Activated gamma-delta T cell treated with anti-CD3 and anti-CD28 coated beads, Interleukin-2, amount 50 U/mL, for 16 hours (primary cell): ENCODE results near the gene C1orf167.

ENCODE experiments used
- DNase-seq: peaks from one replicate; pipeline ENCODE4 v3.0.0-alpha.2; 2020; ENCODE audit warnings: low read depth

The C1orf167 gene

DNA sequence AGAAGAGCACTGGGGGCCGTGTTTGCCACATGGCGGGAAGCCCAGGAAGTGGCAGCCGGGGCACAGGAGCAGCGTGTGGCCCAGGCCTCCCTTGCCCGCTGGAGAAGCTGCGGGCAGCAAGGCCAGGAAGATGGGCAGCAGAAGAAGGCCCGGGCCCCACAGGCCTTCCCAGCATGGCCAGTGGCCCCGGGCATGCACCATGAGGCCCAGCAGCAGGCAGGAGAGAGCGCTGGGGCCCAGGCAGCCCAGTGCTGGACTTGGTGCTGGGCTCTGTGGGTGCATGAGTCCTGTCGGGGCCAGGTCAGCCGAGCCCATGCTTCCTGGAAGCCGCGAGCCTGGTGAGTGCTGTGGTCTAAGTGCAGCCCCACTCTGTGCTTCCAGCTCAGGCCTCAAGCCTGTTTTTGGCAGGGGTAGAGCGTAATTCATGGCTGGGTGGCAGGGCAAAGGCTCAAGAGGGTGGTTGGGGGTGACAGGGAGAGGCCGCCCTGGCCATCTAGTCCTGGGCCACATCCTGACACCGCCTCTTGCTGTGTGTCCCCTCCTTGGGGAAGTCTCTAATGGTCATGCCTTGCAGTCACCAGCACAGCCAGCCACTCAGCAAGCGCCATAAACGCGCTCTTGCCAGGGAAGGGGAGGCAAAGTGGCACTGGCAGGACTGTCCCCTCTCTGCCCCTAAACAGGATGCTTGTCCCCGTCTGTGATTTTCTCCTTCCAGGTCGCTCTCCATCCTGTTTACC, 22.4 kb downstream of the C1orf167 start:
- DNase-seq = no peak

GRCh38 chr1:11784993-11785769, 23.2 kb downstream of the C1orf167 start:
- peak; percentile 22 for DNase-seq

- DNase-seq = no peak
These were observed 24.2 kb downstream of the C1orf167 start for GRCh38 chr1:11786168-11786567.

GRCh38 chr1:11787251-11787803, 25.3 kb downstream of the C1orf167 start:
- DNase-seq = no peak

DNA sequence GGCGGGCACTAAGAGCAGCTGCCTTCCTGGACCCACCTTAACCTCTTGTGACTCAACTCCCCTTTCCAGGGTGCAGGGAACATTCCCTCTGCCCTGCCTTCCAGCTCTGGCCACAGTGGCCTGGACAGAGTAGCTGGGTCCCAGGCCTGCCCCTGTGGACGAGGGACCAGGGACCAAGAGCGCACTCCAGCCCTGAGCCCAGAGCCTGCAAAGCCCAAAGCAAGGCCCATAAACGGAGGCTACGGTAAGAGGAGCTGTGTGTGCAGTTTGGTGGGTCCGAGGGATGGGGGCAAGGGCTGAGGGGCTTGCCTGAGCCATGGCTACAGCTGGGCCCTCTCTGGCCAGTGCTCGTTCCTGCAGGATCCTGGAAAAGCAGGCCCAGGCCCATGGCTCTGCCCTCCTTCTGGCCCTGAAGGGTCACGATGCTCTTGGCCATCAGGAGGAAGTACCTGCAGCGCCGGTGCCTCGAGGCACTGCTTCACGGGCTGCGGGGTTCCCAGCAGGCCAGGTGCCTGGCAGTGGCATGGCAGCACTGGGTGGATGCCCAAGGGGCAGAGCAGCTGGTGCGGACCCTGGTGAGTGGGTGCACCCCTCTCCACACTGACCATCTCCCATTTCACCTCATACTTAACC, 25.9 kb downstream of the C1orf167 start:
- DNase-seq = no peak

DNA sequence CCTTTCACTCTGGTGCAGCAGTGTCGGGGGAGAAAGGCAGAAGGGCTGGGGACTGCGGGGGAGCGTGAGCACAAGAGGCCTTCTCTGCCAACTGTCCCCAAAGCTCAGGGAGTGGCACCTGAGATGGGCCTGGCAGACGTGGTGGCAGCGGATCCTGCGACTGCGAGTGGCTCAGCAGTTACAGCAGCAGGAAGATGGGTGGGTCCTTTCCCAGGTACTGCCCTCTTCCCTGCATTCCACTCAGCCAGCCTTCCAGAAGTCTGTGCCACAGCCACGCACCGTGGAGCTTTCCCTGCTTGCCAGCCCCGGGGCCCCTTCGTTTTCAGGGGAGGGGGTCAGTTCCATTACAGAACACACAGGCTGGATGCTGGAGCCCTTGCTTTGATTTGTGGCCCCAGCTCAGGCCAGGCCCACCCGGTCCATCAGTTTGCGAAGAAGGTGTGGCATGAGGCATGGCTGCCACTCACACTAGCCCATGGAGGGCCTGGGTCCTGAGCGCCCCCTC, 26.6 kb downstream of the C1orf167 start:
- DNase-seq = no peak

DNA sequence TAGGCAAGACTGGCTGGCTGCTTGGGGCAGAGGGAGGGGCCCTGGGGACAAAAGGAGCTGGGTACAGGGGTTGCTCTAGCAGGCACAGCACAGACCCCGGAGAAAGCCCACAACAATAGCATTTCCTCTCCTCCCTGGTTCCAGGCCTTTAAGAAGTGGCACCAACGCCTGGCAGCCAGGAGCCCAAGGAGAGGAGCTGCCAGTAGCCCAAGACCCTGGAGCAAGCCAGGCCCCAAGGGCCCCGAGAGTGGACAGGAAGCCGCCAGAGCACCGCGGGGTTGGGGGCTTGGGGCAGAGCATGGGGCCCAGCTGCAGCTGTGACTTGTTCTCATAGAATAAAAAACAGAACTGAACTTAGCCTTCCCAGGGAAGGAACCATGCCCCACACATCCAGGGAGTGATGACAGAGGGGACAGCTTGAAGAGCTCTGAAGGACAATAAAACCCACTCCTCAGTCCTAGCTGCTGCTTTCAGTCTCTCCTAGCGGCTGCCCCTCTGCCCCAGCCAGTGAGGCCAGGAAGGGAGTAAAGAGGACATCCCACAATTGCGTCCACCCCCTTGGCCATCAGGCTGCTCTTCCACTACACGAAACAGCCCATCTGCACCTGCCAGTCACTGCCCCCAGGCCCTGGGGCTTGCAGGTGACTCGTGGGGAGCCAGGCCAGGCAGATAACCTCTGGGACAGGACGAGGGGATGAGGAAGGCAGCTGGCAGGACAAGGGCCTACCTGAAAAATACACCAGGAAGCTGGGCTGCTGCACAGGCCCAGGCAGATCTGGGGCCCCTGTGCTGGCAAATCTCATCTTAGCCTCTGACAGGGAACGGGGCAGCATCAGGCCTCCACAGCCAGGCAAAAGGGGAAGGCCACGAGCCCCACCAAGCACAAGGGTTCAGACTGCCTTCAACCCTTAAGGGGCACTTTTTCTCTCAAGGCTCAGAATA, 27.4 kb downstream of the C1orf167 start:
- DNase-seq = no peak

GRCh38 chr1:11790101-11790879, 28.3 kb downstream of the C1orf167 start:
- DNase-seq = no peak

DNA sequence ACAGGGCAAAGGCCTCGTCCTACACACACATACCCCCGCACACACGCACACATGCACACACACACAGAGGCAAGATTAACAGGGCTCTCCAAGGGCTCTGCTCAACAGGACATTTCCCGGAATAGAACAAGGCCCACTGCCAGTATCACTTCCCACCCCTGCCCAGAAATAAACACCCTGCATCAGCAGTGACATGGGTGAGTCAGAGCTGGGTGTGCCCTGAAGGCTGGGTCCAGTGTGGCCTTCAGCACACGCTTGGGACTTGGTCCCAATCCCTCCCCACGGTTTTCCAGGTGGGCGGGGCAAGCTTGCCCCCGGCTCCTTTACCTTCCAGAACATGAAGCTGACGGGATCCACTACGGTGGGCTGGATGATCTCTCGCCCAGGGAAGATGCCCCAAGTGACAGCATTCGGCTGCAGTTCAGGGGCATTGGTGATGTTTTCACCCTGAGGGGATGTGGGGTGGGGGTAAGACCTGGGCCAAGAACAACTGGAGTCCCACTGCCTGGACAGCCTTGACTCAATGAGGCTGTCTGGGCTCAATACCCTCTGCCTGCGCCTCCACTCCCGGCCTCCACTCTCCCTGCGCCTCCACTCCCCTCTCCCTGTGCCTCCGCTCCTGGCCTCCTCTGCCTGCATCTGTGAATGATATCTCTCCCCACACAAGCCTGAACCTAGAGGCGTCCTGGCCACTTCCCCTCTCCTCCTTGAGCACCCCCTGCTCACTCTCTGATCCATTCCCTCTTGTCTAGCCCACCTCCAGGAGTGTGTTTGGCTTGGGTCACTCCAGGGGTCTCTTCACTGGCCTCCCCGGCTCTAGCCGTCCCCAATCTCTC, 29.1 kb downstream of the C1orf167 start:
- no peak for DNase-seq

- no peak for DNase-seq
These were observed 30.1 kb downstream of the C1orf167 start for GRCh38 chr1:11792106-11792505.

- no peak for DNase-seq
These were observed 31.8 kb downstream of the C1orf167 start for GRCh38 chr1:11793819-11794218.

DNA sequence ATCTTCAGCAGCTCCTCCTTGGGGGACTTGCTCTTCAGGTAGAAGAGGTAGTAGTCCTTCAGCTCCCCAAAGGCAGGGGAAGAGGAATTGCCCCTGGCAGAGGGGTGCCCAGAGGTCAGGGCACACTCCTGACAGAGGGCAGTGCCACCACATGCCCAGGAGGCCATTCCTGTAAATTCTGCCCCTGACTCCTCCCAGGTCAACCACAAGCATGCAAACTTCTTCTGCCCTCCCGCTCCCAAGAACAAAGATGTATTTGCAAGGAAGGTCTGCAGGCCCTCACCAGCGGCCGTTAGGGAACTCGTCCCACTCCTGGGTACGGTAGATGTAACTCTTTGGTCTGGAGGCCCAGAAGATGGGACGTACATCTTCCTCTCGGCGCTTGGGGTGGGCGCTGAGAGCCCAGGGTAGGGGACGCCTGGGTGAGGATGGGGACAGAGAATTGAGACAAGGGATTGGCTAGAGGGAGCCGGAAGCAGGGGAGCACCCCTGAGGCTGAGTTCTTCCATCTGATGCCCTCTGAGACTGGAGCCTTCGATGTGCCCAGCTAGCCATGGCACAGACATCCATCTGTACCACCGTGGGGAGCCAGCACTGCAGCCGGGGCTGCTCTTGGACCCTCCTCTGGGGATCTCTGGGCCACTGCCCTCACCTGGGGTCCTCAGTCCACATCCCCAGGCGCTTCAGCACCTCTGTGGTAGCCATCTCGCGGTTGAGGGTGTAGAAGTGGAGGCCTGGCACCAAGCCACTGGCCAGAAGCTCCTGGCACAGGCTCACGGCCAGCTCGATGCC, 32.6 kb downstream of the C1orf167 start:
- DNase-seq = no peak

DNA sequence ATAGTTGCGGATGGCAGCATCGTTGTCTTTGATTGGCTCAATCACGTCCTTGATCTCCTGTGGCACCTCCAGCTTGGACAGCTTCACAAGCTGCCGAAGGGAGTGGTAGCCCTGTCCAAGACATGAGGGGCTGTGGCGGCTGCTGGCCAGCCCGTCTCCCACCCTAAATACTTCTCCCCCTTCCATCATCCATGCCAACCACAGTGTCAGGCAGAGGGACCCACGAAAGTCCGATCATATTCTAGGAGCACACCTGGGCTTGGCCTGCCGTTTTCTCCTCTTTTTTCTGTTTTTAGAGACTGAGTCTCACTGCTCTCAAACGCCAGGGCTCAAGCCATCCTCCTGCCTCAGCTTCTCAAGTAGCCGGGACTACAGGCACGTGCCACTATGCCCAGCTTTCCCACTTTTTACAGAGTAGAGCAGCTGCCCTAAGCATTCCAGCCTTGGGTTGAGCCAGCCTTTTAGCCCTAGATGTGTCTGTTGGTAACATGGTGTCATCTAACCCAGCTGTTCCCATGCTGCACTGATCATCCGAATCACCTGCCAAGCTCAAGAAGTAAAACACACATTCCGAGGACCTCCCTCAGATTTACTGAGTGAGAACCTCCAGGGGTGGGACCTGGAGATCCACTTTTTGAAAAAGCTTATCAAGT, 33.4 kb downstream of the C1orf167 start:
- DNase-seq = no peak

DNA sequence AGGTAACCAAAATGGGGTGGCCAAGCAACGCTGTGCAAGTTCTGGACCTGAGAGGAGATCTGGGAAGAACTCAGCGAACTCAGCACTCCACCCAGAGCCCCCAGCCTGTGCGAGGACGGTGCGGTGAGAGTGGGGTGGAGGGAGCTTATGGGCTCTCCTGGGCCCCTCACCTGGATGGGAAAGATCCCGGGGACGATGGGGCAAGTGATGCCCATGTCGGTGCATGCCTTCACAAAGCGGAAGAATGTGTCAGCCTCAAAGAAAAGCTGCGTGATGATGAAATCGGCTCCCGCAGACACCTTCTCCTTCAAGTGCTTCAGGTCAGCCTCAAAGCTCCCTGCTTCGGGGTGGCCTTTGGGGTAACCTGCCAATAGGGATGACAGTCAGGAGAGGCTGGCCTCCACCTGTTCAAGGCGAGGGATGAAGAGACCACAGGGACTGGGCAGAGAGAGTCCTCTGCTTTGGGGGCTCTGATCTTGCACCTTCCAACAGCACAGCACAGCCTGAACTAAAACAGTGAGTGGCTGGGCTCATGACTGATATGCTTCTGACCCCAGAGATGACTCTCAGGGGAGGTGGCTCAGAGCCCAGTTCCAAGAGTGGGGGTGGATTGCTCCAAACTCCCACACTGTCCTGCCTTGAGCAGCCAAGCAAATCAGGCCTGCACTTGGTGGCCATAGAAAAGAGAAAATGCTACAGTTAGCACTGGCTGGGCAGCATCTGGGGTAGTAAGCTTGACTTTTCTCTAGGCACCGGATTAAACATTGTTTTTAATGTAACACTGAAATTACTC, 34.2 kb downstream of the C1orf167 start:
- no peak for DNase-seq

- DNase-seq = no peak
These were observed 35.7 kb downstream of the C1orf167 start for GRCh38 chr1:11797525-11798216.

DNA sequence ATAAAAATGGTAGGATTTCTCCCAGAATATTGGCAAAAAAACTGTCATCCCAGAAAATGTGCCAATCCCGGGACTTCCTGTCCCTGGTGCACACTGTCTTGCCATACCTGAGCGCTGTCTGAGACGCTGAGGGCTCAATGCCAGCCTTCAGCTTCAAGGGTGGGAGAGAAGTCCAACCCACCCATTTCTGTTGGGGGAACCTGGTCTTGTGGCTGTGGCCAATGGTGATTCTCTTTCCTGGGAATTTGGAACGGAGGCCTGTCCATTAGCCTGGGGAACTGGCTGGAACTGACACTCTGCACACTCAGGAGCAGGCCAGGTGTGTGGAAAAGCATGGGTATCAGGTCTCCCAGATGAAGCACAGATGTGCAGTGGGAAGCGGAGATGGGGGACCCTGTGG, 37.1 kb downstream of the C1orf167 start:
- DNase-seq = no peak

DNA sequence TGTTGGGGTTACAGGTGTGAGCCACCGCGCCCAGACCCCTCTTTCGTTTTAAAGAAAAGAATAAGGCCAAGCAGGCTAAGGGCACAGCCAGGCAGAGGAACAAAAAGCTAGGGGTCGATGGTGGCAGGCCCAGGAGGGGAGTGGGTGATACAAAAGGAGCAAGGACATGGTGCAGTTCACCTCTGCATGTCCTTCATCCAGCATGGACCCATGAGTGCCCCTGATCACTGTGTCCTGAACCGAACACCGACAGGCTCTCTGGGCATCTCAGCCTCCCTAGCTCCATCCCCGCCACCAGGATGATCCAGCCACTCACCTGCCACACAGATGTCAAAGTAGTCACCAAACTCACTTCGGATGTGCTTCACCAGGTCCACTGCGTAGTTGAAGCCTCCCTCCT, 37.9 kb downstream of the C1orf167 start:
- no peak for DNase-seq
